GM12892 (cell line): ENCODE results near the gene MTFR1L.

Source experiments
- POLR2A ChIP-seq: IDR thresholded peaks from 2 replicates; pipeline ENCODE4 v1.6.1; 2011; ENCODE audit warnings: low read depth, low read length, control low read depth
- POLR2AphosphoS5 ChIP-seq: IDR thresholded peaks from 2 replicates; pipeline ENCODE4 v1.6.1; 2011; ENCODE audit warnings: low read depth, low read length, control low read depth
- TAF1 ChIP-seq: IDR thresholded peaks from 2 replicates; pipeline ENCODE4 v1.6.1; 2011; ENCODE audit warnings: low read depth, mild to moderate bottlenecking, control low read depth, low read length, borderline replicate concordance

- TF ChIP-seq POLR2A (no peak), TAF1 (no peak), POLR2AphosphoS5 (no peak)
Observed at GRCh38 chr1:25774206-25774803, 45.4 kb upstream of the MTFR1L start.
